Measurements from ENCODE around the gene L3MBTL4.

- no peak for TF ChIP-seq SP1 (CRISPR knock-in tag; IDR thresholded peaks at IDR 0.05)
- TF ChIP-seq CTCF (IDR thresholded peaks at IDR 0.05 in 2 of 3, conservative IDR thresholded peaks at IDR 0.05 in 1 of 3; ENCODE audit: insufficient read depth in 2 of 3, low read depth in 1 of 3, low read length in 3 of 3), result no peak
- no peak for TF ChIP-seq RFX5 (IDR thresholded peaks at IDR 0.05; ENCODE audit: low read depth, low read length)
- TF ChIP-seq ZNF589 (CRISPR knock-in tag; IDR thresholded peaks at IDR 0.05; ENCODE audit: low read depth), result no peak
- TF ChIP-seq CHD4 (IDR thresholded peaks at IDR 0.05; ENCODE audit: insufficient read depth, insufficient replicate concordance, low read depth, low read length, poor library complexity, severe bottlenecking), result no peak
- TF ChIP-seq POLR2A (conservative IDR thresholded peaks at IDR 0.05), result no peak
Observed at GRCh38 chr18:6052449-6052913, 362.2 kb downstream of the L3MBTL4 start.

Measured in K562 (cell line).